IMR-90 (cell line): ENCODE data around the gene MRPS15. TPM values are rescaled to one million over a fixed set of nuclear protein-coding genes. Genes with fewer than 3 reads are reported as not detected.

ENCODE experiments used
- ATAC-seq: fragments of 200-7000 bp; cut with Tn5 transposase; 2 replicates; pipeline ENCODE4 v1.9.1; 2020; ENCODE audit warnings: low read depth, mild to moderate bottlenecking, moderate library complexity
- BruUV-seq: library from RNA; stranded (reverse); fragments of 400-500 nt; replicated peaks from 2 replicates; lab custom pipeline; 2021; lab: Mats Ljungman, UMichigan
- CTCF ChIA-PET: fragments of 300-600 bp; formaldehyde crosslinking; extraction: SDS; loops from one replicate; lab custom pipeline; 2021; ENCODE audit warnings: antibody characterized with exemption; lab: Yijun Ruan, JAX
- POLR2A ChIA-PET: fragments of 300-600 bp; sonication (Branson Sonifier 250); formaldehyde crosslinking; loops from one replicate; lab custom pipeline; 2022; ENCODE audit warnings: antibody characterized with exemption; ENCODE audit not compliant: unreplicated experiment; lab: Charles Lee
- DNase-seq: peaks from one replicate; pipeline ENCODE4 v3.0.0; 2013
- H2AFZ ChIP-seq: replicated peaks from 2 replicates; pipeline ENCODE3; 2013; ENCODE audit warnings: low read length, mild to moderate bottlenecking; ENCODE audit not compliant: poor library complexity
- H2AK5ac ChIP-seq: 2 replicates; pipeline ENCODE4 v1.6.1; 2013; ENCODE audit warnings: low read depth, low read length, inconsistent platforms
- H2AK9ac ChIP-seq: replicated peaks from 2 replicates; pipeline ENCODE3; 2013; ENCODE audit warnings: mild to moderate bottlenecking, low read depth, low read length, moderate library complexity; ENCODE audit not compliant: poor library complexity
- H2BK120ac ChIP-seq: 2 replicates; pipeline ENCODE4 v1.6.1; 2013; ENCODE audit warnings: low read depth, low read length, inconsistent platforms
- H2BK15ac ChIP-seq: 3 replicates; pipeline ENCODE4 v1.6.1; 2013; ENCODE audit warnings: low read depth, low read length, inconsistent platforms
- H2BK20ac ChIP-seq: 2 replicates; pipeline ENCODE4 v1.6.1; 2013; ENCODE audit warnings: low read depth, mild to moderate bottlenecking, inconsistent platforms, low read length, moderate library complexity
- H2BK5ac ChIP-seq: 2 replicates; pipeline ENCODE4 v1.6.1; 2013; ENCODE audit warnings: mild to moderate bottlenecking, low read depth, low read length, inconsistent platforms; ENCODE audit not compliant: poor library complexity, severe bottlenecking
- H3K14ac ChIP-seq: replicated peaks from 2 replicates; pipeline ENCODE4 v1.6.1; 2013; ENCODE audit warnings: low read depth, low read length, inconsistent platforms
- H3K18ac ChIP-seq: 2 replicates; pipeline ENCODE4 v1.6.1; 2013; ENCODE audit warnings: low read depth, low read length, control low read depth
- H3K23ac ChIP-seq: 2 replicates; pipeline ENCODE4 v1.6.1; 2013; ENCODE audit warnings: low read depth, low read length, inconsistent platforms
- H3K27ac ChIP-seq: 2 replicates; pipeline ENCODE4 v1.5.1; 2013; ENCODE audit warnings: mild to moderate bottlenecking, control low read depth, low read length; ENCODE audit not compliant: insufficient read depth
- H3K27me3 ChIP-seq: 2 replicates; pipeline ENCODE4 v1.6.1; 2013; ENCODE audit warnings: low read length; ENCODE audit not compliant: control insufficient read depth, insufficient read depth
- H3K36me3 ChIP-seq: 2 replicates; pipeline ENCODE4 v1.6.1; 2013; ENCODE audit warnings: low read length, mixed read lengths; ENCODE audit not compliant: control insufficient read depth, insufficient read depth
- H3K4ac ChIP-seq: 2 replicates; pipeline ENCODE4 v1.6.1; 2013; ENCODE audit warnings: low read depth, low read length, inconsistent platforms
- H3K4me1 ChIP-seq: 2 replicates; pipeline ENCODE4 v1.6.1; 2013; ENCODE audit warnings: low read length, mixed read lengths; ENCODE audit not compliant: control insufficient read depth, insufficient read depth
- H3K4me2 ChIP-seq: 2 replicates; pipeline ENCODE4 v1.6.1; 2013; ENCODE audit warnings: low read depth, mild to moderate bottlenecking, control low read depth, low read length, moderate library complexity
- H3K4me3 ChIP-seq: 2 replicates; pipeline ENCODE4 v1.5.1; 2013; ENCODE audit warnings: low read depth, mild to moderate bottlenecking, control low read depth, low read length, moderate library complexity; ENCODE audit not compliant: insufficient read depth
- H3K56ac ChIP-seq: 2 replicates; pipeline ENCODE4 v1.6.1; 2013; ENCODE audit warnings: low read length, inconsistent platforms; ENCODE audit not compliant: insufficient read depth; ENCODE audit errors: extremely low read depth
- H3K79me1 ChIP-seq, 2 experiments: 2 replicates each; pipeline ENCODE4 v1.6.1; 2013; ENCODE audit warnings: low read length in 2 of 2, inconsistent platforms in 1 of 2, low read depth in 1 of 2
- H3K9ac ChIP-seq: 2 replicates; pipeline ENCODE4 v1.6.1; 2013; ENCODE audit warnings: low read depth, low read length, control low read depth
- H3K9me1 ChIP-seq: 2 replicates; pipeline ENCODE4 v1.6.1; 2013; ENCODE audit warnings: low read length, inconsistent platforms; ENCODE audit not compliant: insufficient read depth
- H3K9me3 ChIP-seq: 2 replicates; pipeline ENCODE4 v1.6.1; 2013; ENCODE audit warnings: low read length; ENCODE audit not compliant: control insufficient read depth, insufficient read depth
- H4K20me1 ChIP-seq: 2 replicates; pipeline ENCODE4 v1.6.1; 2013; ENCODE audit warnings: low read length, inconsistent platforms; ENCODE audit not compliant: insufficient read depth
- H4K5ac ChIP-seq: 2 replicates; pipeline ENCODE4 v1.6.1; 2013; ENCODE audit warnings: mild to moderate bottlenecking, low read depth, low read length, control low read depth
- H4K8ac ChIP-seq, 2 experiments: 2 replicates each; pipeline ENCODE4 v1.6.1; 2013; ENCODE audit warnings: low read depth in 2 of 2, low read length in 2 of 2, control low read depth in 1 of 2, inconsistent platforms in 1 of 2
- H4K91ac ChIP-seq: 2 replicates; pipeline ENCODE4 v1.6.1; 2013; ENCODE audit warnings: low read depth, low read length, inconsistent platforms; ENCODE audit not compliant: insufficient read depth
- RCOR1 ChIP-seq: IDR thresholded peaks from 2 replicates; pipeline ENCODE4 v1.6.1; 2012; ENCODE audit warnings: mild to moderate bottlenecking, low read length, improper control_type of control experiment; ENCODE audit not compliant: insufficient replicate concordance
- SMC3 ChIP-seq: fragments of 150-350 bp; IDR thresholded peaks from 2 replicates; pipeline ENCODE4 v1.6.1; 2016; ENCODE audit warnings: low read depth, mild to moderate bottlenecking, antibody characterized with exemption, low read length, moderate library complexity
- WGBS, 2 experiments: methylation state at CpG; one replicate each; pipeline versions ENCODE4 v1.1.5 to v1.1.7; 2013; ENCODE audit warnings: missing lambda C conversion rate in 2 of 2; ENCODE audit not compliant: insufficient read length in 1 of 2; ENCODE audit errors: extremely low coverage in 2 of 2; 5-methylcytosine and 5-hydroxymethylcytosine counted together
- dilution Hi-C: fragments of 300-500 bp; cut with HindIII; formaldehyde crosslinking; loops from one replicate; pipeline ENCODE4 v1.14.3; 2018; ENCODE audit warnings: low sequenced_read_pairs; ENCODE audit not compliant: unreplicated experiment
- in situ Hi-C: fragments of 300-500 bp; cut with MboI; formaldehyde crosslinking; loops from 3 replicates; pipeline ENCODE4 v1.14.3; 2019; ENCODE audit warnings: low sequenced_read_pairs, inconsistent platforms, mixed read lengths
- intact Hi-C: fragments of 100-400 bp; cut with micrococcal nuclease; formaldehyde crosslinking; loops from 2 replicates; pipeline ENCODE4 v1.10.0; 2022
- polyA plus RNA-seq, 3 experiments: library from polyadenylated mRNA; depleted of rRNA; stranded (reverse); fragments of >200 nt; gene quantifications; 2 replicates each; pipeline ENCODE4 v1.2.3, GENCODE V29; 2012; ENCODE audit warnings: low replicate concordance in 1 of 3
- total RNA-seq: library from RNA; depleted of rRNA; stranded (reverse); fragments of >200 nt; gene quantifications from 2 replicates; pipeline ENCODE4 v1.2.3, GENCODE V29; 2012

Gene MRPS15
- total and polyA plus RNA-seq, 2 of the 4 experiments (the other 2 are of a cell fraction): 46.1 to 77.9 TPM

GRCh38 chr1:36486439-36487335, 22.5 kb upstream of the MRPS15 start:
- Histone ChIP-seq H2BK5ac (no peak overlapping the region), H2BK15ac (no peak overlapping the region), H2AFZ (no peak overlapping the region), H4K20me1 (no peaks in the 10 kb centered on the region), H3K23ac (no peak overlapping the region), H3K9me3 (no peaks in the 10 kb centered on the region), H3K4ac (no peak overlapping the region), H3K27me3 (peaks cover 31% of the 10 kb centered on the region), H3K56ac (no peak overlapping the region), H3K18ac (no peak overlapping the region), H3K9ac (no peak overlapping the region), H3K27ac (no peak overlapping the region), H4K91ac (no peak overlapping the region), H2AK9ac (no peak overlapping the region), H4K8ac (no peak overlapping the region), H3K4me3 (no peak overlapping the region), H3K79me1 (no peaks in the 10 kb centered on the region), H2BK120ac (no peak overlapping the region), H3K14ac (no peak overlapping the region), H2AK5ac (no peak overlapping the region), H3K36me3 (no peaks in the 10 kb centered on the region), H3K4me2 (no peak overlapping the region), H4K5ac (no peak overlapping the region), H3K4me1 (no peaks in the 10 kb centered on the region), H3K9me1 (no peaks in the 10 kb centered on the region), H2BK20ac (no peak overlapping the region)
- no TSS peak for BruUV-seq
- no peak for TF ChIP-seq RCOR1
- TF ChIP-seq SMC3: no peak
- WGBS, 2 experiments: 43% methylated on average over 3 of the region's 17 CpGs; no CpG with 5 or more reads in 1 of the 2 experiments
- ChIA-PET POLR2A (no interaction called here), CTCF (no interaction called here)
- intact Hi-C loops: no loop called here
- no peak for ATAC-seq
- in situ Hi-C loops: no loop called here
- DNase-seq: no peak
- dilution Hi-C loops: no loop called here
